HepG2 (cell line): ENCODE measurements around the gene COMP. TPM values are rescaled to one million over a fixed set of nuclear protein-coding genes. Genes with fewer than 3 reads are reported as not detected.

Experiments
- CEBPB ChIP-seq: IDR thresholded peaks from 2 replicates; pipeline ENCODE4 v1.6.1; 2011; ENCODE audit warnings: low read depth, low read length, improper control_type of control experiment, borderline replicate concordance
- CENPX ChIP-seq: sonication (generic); formaldehyde crosslinking; IDR thresholded peaks from 2 replicates; pipeline ENCODE4 v1.9.0; 2021; ENCODE audit warnings: mild to moderate bottlenecking, missing genetic modification reagents, moderate library complexity
- FOXM1 ChIP-seq: sonication (generic); formaldehyde crosslinking; IDR thresholded peaks from 2 replicates; pipeline ENCODE4 v1.5.0; 2020; ENCODE audit warnings: missing genetic modification reagents
- PCBP2 ChIP-seq: fragments of 200-400 bp; formaldehyde crosslinking; optimal IDR thresholded peaks from 2 replicates; pipeline ENCODE3; 2018; ENCODE audit warnings: low read length, low read depth; ENCODE audit not compliant: poor library complexity, severe bottlenecking
- RAD51 ChIP-seq: fragments of 450-650 bp; IDR thresholded peaks from 2 replicates; pipeline ENCODE4 v1.6.1; 2016; ENCODE audit warnings: borderline replicate concordance
- RFX1 ChIP-seq: fragments of 450-650 bp; IDR thresholded peaks from 2 replicates; pipeline ENCODE4 v1.6.1; 2017
- SNAI1 ChIP-seq: sonication (generic); formaldehyde crosslinking; IDR thresholded peaks from 2 replicates; pipeline ENCODE4 v1.5.0; 2020; ENCODE audit warnings: mild to moderate bottlenecking, missing genetic modification reagents, borderline replicate concordance
- U2AF1 ChIP-seq: fragments of 200-400 bp; formaldehyde crosslinking; optimal IDR thresholded peaks from 2 replicates; pipeline ENCODE3; 2017; ENCODE audit warnings: mild to moderate bottlenecking, low read depth, low read length
- ZNF138 ChIP-seq: sonication (generic); formaldehyde crosslinking; IDR thresholded peaks from 2 replicates; pipeline ENCODE4 v1.5.0; 2020; ENCODE audit warnings: mild to moderate bottlenecking, low read depth, missing genetic modification reagents
- ZNF782 ChIP-seq: sonication (generic); formaldehyde crosslinking; IDR thresholded peaks from 2 replicates; pipeline ENCODE4 v1.4.0; 2020; ENCODE audit warnings: missing genetic modification reagents, mild to moderate bottlenecking, borderline replicate concordance
- ZSCAN20 ChIP-seq: sonication (generic); formaldehyde crosslinking; IDR thresholded peaks from 2 replicates; pipeline ENCODE4 v1.4.0; 2020; ENCODE audit warnings: missing genetic modification reagents, mild to moderate bottlenecking, borderline replicate concordance
- polyA plus RNA-seq, 8 experiments: library from polyadenylated mRNA; depleted of rRNA in 3 of 8; stranded (reverse) in 7 of 8; unstranded in 1 of 8; fragments of >200 nt; fragmentation: Illumina TruSeq in 4 of 8; extraction: Trizol in 4 of 8; gene quantifications; 2 replicates each; pipeline versions ENCODE4 v1.2.1 to v1.2.3, GENCODE V29; 2011 to 2016; ENCODE audit warnings: low read depth in 4 of 8, missing spikeins in 1 of 8, mixed read lengths in 1 of 8; ENCODE audit not compliant: insufficient read depth in 1 of 8
- total RNA-seq, 5 experiments: library from RNA; depleted of rRNA; stranded (reverse); fragments of >200 nt; fragmentation: Illumina TruSeq; extraction: Trizol; gene quantifications; 2 replicates each; pipeline ENCODE4 v1.2.3, GENCODE V29; 2016; ENCODE audit warnings: low read depth in 1 of 5
- TF ChIP-seq, protein P1 (sequence below): sonication (generic); formaldehyde crosslinking; IDR thresholded peaks from one replicate; pipeline ENCODE4 v1.5.1; 2020; ENCODE audit warnings: mild to moderate bottlenecking, missing genetic modification reagents; ENCODE audit errors: not compliant biosample characterization
- TF ChIP-seq, protein P2 (sequence below): sonication (generic); formaldehyde crosslinking; conservative IDR thresholded peaks from 2 replicates; pipeline ENCODE4 v1.4.0; 2020; ENCODE audit warnings: missing genetic modification reagents
- TF ChIP-seq, protein P3 (sequence below): IDR thresholded peaks from 2 replicates; pipeline ENCODE4 v1.4.0; 2020; ENCODE audit warnings: mild to moderate bottlenecking, missing genetic modification reagents

COMP gene
- total and polyA plus RNA-seq, 2 of the 13 experiments (the other 11 are each of a cell fraction or from before 2014, with no cell fraction given) = 0.04 to 0.13 TPM

DNA sequence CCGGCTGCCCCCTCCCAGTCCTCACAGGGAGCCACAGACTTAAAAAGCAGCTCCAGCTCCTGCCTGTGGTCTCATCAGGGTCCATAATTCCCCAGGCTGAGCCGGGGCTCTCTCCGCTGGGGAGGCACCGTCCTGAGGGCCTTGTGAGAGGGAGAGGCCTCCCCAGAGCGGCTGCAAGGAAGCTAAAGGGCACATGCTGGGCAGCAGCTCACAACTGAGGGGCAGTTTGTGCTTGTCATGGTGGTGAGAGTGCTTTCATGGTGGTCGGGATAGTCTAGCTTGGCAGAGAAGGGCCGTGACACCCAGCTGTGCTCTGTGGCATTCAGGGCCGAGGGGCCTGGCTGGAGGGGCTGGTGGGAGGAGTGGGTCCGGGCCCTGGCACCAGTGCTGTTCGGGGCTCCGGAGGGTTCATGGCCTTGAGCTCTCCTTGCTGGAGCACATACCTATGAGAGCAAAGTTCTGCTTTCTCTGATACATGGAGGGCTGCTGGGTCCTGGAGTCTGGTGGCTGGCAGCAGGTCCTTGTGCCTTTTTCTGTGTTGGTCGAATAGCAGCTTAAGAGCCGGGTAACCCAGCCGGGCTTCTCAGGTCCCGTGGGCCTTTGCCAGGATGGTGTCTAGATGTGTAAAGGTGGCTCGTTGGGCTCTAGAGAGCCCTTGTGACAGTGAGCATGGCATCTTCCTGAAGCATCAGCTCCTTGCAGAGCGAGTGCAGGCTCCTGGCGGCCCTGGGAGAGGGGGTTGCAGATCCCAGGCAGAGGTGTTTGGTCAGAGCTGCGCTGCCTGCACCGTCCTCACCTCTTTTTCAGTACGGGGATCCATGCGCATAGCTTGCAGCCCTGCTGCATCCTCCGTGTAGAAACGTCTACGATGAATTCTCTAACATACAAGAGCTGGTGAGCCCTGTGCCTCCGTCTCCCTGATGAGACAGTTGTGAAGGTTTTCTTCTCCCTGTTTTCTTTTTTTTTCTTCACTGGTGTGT lies 49.5 kb upstream of the COMP start (continued):
- TF ChIP-seq, protein P1, sequence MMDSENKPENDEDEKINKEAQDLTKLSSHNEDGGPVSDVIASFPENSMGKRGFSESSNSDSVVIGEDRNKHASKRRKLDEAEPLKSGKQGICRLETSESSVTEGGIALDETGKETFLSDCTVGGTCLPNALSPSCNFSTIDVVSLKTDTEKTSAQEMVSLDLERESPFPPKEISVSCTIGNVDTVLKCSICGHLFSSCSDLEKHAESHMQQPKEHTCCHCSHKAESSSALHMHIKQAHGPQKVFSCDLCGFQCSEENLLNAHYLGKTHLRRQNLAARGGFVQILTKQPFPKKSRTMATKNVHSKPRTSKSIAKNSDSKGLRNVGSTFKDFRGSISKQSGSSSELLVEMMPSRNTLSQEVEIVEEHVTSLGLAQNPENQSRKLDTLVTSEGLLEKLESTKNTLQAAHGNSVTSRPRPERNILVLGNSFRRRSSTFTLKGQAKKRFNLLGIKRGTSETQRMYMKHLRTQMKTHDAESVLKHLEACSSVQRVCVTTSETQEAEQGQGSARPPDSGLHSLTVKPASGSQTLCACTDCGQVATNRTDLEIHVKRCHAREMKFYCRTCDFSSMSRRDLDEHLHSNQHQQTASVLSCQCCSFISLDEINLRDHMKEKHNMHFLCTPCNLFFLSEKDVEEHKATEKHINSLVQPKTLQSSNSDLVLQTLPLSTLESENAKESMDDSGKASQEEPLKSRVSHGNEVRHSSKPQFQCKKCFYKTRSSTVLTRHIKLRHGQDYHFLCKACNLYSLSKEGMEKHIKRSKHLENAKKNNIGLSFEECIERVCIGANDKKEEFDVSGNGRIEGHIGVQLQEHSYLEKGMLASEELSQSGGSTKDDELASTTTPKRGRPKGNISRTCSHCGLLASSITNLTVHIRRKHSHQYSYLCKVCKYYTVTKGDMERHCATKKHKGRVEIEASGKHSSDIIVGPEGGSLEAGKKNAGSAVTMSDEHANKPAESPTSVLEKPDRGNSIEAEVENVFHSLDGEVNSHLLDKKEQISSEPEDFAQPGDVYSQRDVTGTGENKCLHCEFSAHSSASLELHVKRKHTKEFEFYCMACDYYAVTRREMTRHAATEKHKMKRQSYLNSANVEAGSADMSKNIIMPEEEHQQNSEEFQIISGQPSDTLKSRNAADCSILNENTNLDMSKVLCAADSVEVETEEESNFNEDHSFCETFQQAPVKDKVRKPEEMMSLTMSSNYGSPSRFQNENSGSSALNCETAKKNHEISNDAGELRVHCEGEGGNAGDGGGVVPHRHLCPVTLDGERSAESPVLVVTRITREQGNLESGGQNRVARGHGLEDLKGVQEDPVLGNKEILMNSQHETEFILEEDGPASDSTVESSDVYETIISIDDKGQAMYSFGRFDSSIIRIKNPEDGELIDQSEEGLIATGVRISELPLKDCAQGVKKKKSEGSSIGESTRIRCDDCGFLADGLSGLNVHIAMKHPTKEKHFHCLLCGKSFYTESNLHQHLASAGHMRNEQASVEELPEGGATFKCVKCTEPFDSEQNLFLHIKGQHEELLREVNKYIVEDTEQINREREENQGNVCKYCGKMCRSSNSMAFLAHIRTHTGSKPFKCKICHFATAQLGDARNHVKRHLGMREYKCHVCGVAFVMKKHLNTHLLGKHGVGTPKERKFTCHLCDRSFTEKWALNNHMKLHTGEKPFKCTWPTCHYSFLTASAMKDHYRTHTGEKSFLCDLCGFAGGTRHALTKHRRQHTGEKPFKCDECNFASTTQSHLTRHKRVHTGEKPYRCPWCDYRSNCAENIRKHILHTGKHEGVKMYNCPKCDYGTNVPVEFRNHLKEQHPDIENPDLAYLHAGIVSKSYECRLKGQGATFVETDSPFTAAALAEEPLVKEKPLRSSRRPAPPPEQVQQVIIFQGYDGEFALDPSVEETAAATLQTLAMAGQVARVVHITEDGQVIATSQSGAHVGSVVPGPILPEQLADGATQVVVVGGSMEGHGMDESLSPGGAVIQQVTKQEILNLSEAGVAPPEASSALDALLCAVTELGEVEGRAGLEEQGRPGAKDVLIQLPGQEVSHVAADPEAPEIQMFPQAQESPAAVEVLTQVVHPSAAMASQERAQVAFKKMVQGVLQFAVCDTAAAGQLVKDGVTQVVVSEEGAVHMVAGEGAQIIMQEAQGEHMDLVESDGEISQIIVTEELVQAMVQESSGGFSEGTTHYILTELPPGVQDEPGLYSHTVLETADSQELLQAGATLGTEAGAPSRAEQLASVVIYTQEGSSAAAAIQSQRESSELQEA (CRISPR knock-in tag) = no peak
- TF ChIP-seq, protein P2, sequence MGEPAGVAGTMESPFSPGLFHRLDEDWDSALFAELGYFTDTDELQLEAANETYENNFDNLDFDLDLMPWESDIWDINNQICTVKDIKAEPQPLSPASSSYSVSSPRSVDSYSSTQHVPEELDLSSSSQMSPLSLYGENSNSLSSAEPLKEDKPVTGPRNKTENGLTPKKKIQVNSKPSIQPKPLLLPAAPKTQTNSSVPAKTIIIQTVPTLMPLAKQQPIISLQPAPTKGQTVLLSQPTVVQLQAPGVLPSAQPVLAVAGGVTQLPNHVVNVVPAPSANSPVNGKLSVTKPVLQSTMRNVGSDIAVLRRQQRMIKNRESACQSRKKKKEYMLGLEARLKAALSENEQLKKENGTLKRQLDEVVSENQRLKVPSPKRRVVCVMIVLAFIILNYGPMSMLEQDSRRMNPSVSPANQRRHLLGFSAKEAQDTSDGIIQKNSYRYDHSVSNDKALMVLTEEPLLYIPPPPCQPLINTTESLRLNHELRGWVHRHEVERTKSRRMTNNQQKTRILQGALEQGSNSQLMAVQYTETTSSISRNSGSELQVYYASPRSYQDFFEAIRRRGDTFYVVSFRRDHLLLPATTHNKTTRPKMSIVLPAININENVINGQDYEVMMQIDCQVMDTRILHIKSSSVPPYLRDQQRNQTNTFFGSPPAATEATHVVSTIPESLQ = no peak
- TF ChIP-seq ZNF138 (no peak), ZNF782 (CRISPR knock-in tag) (0 out of 2 replicates have a peak, but pooled peaks have one; percentile 26), CEBPB (no peak), SNAI1 (CRISPR knock-in tag) (no peak), PCBP2 (no peak), U2AF1 (no peak), ZSCAN20 (CRISPR knock-in tag) (no peak), CENPX (no peak), RAD51 (no peak), FOXM1 (CRISPR knock-in tag) (no peak), RFX1 (no peak)
- TF ChIP-seq, protein P3, sequence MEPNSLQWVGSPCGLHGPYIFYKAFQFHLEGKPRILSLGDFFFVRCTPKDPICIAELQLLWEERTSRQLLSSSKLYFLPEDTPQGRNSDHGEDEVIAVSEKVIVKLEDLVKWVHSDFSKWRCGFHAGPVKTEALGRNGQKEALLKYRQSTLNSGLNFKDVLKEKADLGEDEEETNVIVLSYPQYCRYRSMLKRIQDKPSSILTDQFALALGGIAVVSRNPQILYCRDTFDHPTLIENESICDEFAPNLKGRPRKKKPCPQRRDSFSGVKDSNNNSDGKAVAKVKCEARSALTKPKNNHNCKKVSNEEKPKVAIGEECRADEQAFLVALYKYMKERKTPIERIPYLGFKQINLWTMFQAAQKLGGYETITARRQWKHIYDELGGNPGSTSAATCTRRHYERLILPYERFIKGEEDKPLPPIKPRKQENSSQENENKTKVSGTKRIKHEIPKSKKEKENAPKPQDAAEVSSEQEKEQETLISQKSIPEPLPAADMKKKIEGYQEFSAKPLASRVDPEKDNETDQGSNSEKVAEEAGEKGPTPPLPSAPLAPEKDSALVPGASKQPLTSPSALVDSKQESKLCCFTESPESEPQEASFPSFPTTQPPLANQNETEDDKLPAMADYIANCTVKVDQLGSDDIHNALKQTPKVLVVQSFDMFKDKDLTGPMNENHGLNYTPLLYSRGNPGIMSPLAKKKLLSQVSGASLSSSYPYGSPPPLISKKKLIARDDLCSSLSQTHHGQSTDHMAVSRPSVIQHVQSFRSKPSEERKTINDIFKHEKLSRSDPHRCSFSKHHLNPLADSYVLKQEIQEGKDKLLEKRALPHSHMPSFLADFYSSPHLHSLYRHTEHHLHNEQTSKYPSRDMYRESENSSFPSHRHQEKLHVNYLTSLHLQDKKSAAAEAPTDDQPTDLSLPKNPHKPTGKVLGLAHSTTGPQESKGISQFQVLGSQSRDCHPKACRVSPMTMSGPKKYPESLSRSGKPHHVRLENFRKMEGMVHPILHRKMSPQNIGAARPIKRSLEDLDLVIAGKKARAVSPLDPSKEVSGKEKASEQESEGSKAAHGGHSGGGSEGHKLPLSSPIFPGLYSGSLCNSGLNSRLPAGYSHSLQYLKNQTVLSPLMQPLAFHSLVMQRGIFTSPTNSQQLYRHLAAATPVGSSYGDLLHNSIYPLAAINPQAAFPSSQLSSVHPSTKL = peak; percentile 30; the same call in 1 of the 2 replicates
